GM18526 (cell line): ENCODE results near the gene GRB2.

Source experiments
- POLR2A ChIP-seq: IDR thresholded peaks from 3 replicates; pipeline ENCODE4 v1.6.1; 2011; ENCODE audit not compliant: insufficient read length; ENCODE audit errors: extremely low read depth

The GRB2 gene

GRCh38 chr17:75319904-75320691 lies 85.4 kb downstream of the GRB2 start:
- TF ChIP-seq POLR2A = peak; percentile 34

GRCh38 chr17:75318615-75319222 lies 86.8 kb downstream of the GRB2 start:
- no peak for TF ChIP-seq POLR2A

- TF ChIP-seq POLR2A = no peak
Measured at GRCh38 chr17:75318211-75318610, 87.3 kb downstream of the GRB2 start.

- TF ChIP-seq POLR2A = no peak
Measured at GRCh38 chr17:75317671-75318070, 87.8 kb downstream of the GRB2 start.

GRCh38 chr17:75316253-75316652 lies 89.2 kb downstream of the GRB2 start:
- no peak for TF ChIP-seq POLR2A

GRCh38 chr17:75315541-75316243 lies 89.8 kb downstream of the GRB2 start:
- TF ChIP-seq POLR2A = peak; percentile 7

- TF ChIP-seq POLR2A = no peak
Measured at GRCh38 chr17:75313941-75314551, 91.4 kb downstream of the GRB2 start.

- no peak for TF ChIP-seq POLR2A
Measured at GRCh38 chr17:75308732-75309629, 96.5 kb downstream of the GRB2 start.

GRCh38 chr17:75307957-75308731 lies 97.3 kb downstream of the GRB2 start:
- no peak for TF ChIP-seq POLR2A

- TF ChIP-seq POLR2A = no peak
Measured at GRCh38 chr17:75301502-75302206, 103.8 kb downstream of the GRB2 start.

- no peak for TF ChIP-seq POLR2A
Measured at GRCh38 chr17:75301049-75301448, 104.4 kb downstream of the GRB2 start.

GRCh38 chr17:75300280-75300679 lies 105.2 kb downstream of the GRB2 start:
- no peak for TF ChIP-seq POLR2A

GRCh38 chr17:75295201-75296158 lies 110.0 kb downstream of the GRB2 start:
- peak; percentile 70 for TF ChIP-seq POLR2A
